Measurements from ENCODE around the gene FLVCR1.
"Not testable (repeated sequence)": the region's sequence is repeated elsewhere in the genome, so short reads cannot be mapped to it uniquely, and the experiment has no call there.

Gene FLVCR1

GRCh38 chr1:212860713-212861581 is 2.9 kb downstream of the FLVCR1 start:
- no peak for DNase-seq

- DNase-seq, result no peak
These were observed 4.1 kb downstream of the FLVCR1 start for GRCh38 chr1:212862111-212862690.

- DNase-seq, result not testable (repeated sequence)
These were observed 5.3 kb downstream of the FLVCR1 start for GRCh38 chr1:212863345-212863744.

- no peak for DNase-seq
These were observed 6.1 kb downstream of the FLVCR1 start for GRCh38 chr1:212864201-212864600.

GRCh38 chr1:212867192-212867591 is 9.1 kb downstream of the FLVCR1 start:
- no peak for DNase-seq

- no peak for DNase-seq
These were observed 13.9 kb downstream of the FLVCR1 start for GRCh38 chr1:212871976-212872375.

GRCh38 chr1:212873518-212873917 is 15.4 kb downstream of the FLVCR1 start:
- DNase-seq, result no peak

- DNase-seq, result no peak
These were observed 20.3 kb downstream of the FLVCR1 start for GRCh38 chr1:212878418-212878817.

- DNase-seq, result no peak
These were observed 22.0 kb downstream of the FLVCR1 start for GRCh38 chr1:212879947-212880690.

- no peak for DNase-seq
These were observed 26.5 kb downstream of the FLVCR1 start for GRCh38 chr1:212884592-212884991.

GRCh38 chr1:212892108-212892507 is 34.0 kb downstream of the FLVCR1 start:
- DNase-seq, result no peak

GRCh38 chr1:212899845-212900244 is 41.8 kb downstream of the FLVCR1 start:
- DNase-seq, result no peak

GRCh38 chr1:212901290-212901689 is 43.2 kb downstream of the FLVCR1 start:
- no peak for DNase-seq

- no peak for DNase-seq
These were observed 44.0 kb downstream of the FLVCR1 start for GRCh38 chr1:212902054-212902453.

- no peak for DNase-seq
These were observed 45.6 kb downstream of the FLVCR1 start for GRCh38 chr1:212903664-212904063.

- not testable (repeated sequence) for DNase-seq
These were observed 50.0 kb downstream of the FLVCR1 start for GRCh38 chr1:212908071-212908470.

- DNase-seq, result no peak
These were observed 50.9 kb downstream of the FLVCR1 start for GRCh38 chr1:212908971-212909370.

- DNase-seq, result no peak
These were observed 51.6 kb downstream of the FLVCR1 start for GRCh38 chr1:212909652-212910063.

- not testable (repeated sequence) for DNase-seq
These were observed 52.1 kb downstream of the FLVCR1 start for GRCh38 chr1:212910213-212910612.

GRCh38 chr1:212913638-212914037 is 55.6 kb downstream of the FLVCR1 start:
- not testable (repeated sequence) for DNase-seq

GRCh38 chr1:212914110-212914509 is 56.0 kb downstream of the FLVCR1 start:
- DNase-seq, result not testable (repeated sequence)

- no peak for DNase-seq
These were observed 56.7 kb downstream of the FLVCR1 start for GRCh38 chr1:212914789-212915188.

- peak; percentile 48 for DNase-seq
These were observed 57.4 kb downstream of the FLVCR1 start for GRCh38 chr1:212915245-212916091.

Measured in NCI-H1105 (cell line).